PC-9 (cell line): ENCODE results near the gene ENGASE. TPM values are rescaled to one million over a fixed set of nuclear protein-coding genes. Genes with fewer than 3 reads are reported as not detected.

Experiments used
- BruUV-seq: library from RNA; stranded (reverse); fragments of 400-500 nt; replicated peaks from 2 replicates; lab custom pipeline; 2021; lab: Mats Ljungman, UMichigan
- CTCF ChIA-PET: fragments of 300-600 bp; sonication (Branson Sonifier 250); formaldehyde crosslinking; loops from one replicate; lab custom pipeline; 2022; ENCODE audit warnings: antibody characterized with exemption; lab: Charles Lee
- POLR2A ChIA-PET: fragments of 300-600 bp; sonication (Branson Sonifier 250); formaldehyde crosslinking; loops from one replicate; lab custom pipeline; 2022; ENCODE audit warnings: antibody characterized with exemption; ENCODE audit not compliant: unreplicated experiment; lab: Charles Lee
- DNase-seq, 2 experiments: peaks; one replicate each; pipeline versions ENCODE4 v3.0.0 to v3.0.0-alpha.2; 2015 to 2022; ENCODE audit warnings: mixed read lengths in 1 of 2
- H2AFZ ChIP-seq: fragments of 200-600 bp; sonication (generic); 2 replicates; pipeline ENCODE4 v1.8.1; 2017; ENCODE audit warnings: antibody characterized with exemption
- H3F3A ChIP-seq: fragments of 200-600 bp; sonication (generic); 2 replicates; pipeline ENCODE4 v1.8.1; 2017; ENCODE audit warnings: antibody characterized with exemption, mild to moderate bottlenecking, low read depth; ENCODE audit not compliant: insufficient read depth
- H3K27ac ChIP-seq: fragments of 200-600 bp; sonication (generic); 2 replicates; pipeline ENCODE4 v1.6.1; 2016; ENCODE audit warnings: mixed run types
- H3K27me3 ChIP-seq: fragments of 200-600 bp; sonication (generic); 2 replicates; pipeline ENCODE4 v1.6.1; 2016; ENCODE audit warnings: low read depth, mixed run types; ENCODE audit not compliant: insufficient read depth
- H3K36me3 ChIP-seq: fragments of 200-600 bp; sonication (generic); 2 replicates; pipeline ENCODE4 v1.6.1; 2016; ENCODE audit warnings: low read depth, mixed run types
- H3K4me1 ChIP-seq: fragments of 200-600 bp; sonication (generic); replicated peaks from 2 replicates; pipeline ENCODE4 v1.6.1; 2016; ENCODE audit warnings: mixed run types; ENCODE audit not compliant: insufficient read depth
- H3K4me2 ChIP-seq: fragments of 200-600 bp; sonication (generic); 2 replicates; pipeline ENCODE4 v1.6.1; 2017; ENCODE audit warnings: mixed run types
- H3K4me3 ChIP-seq: fragments of 200-600 bp; sonication (generic); 2 replicates; pipeline ENCODE4 v1.6.1; 2016; ENCODE audit warnings: mixed run types
- H3K79me2 ChIP-seq: fragments of 200-600 bp; sonication (generic); 2 replicates; pipeline ENCODE4 v1.6.1; 2017; ENCODE audit warnings: low read depth, mixed run types
- H3K9me2 ChIP-seq: fragments of 200-600 bp; sonication (generic); 2 replicates; pipeline ENCODE4 v1.8.1; 2017; ENCODE audit warnings: mild to moderate bottlenecking; ENCODE audit not compliant: insufficient read depth
- H3K9me3 ChIP-seq: fragments of 200-600 bp; sonication (generic); 2 replicates; pipeline ENCODE4 v1.8.1; 2016; ENCODE audit warnings: low read depth; ENCODE audit not compliant: insufficient read depth
- H4K20me1 ChIP-seq: fragments of 200-600 bp; sonication (generic); 2 replicates; pipeline ENCODE4 v1.8.1; 2017; ENCODE audit not compliant: insufficient read depth
- EZH2 ChIP-seq: fragments of 200-600 bp; sonication (generic); IDR thresholded peaks from 2 replicates; pipeline ENCODE4 v1.8.0; 2017; ENCODE audit warnings: antibody characterized with exemption, low read depth
- intact Hi-C: fragments of 100-400 bp; cut with micrococcal nuclease; formaldehyde crosslinking; loops from one replicate; pipeline ENCODE4 v1.10.0; 2022; ENCODE audit not compliant: unreplicated experiment
- total RNA-seq: library from RNA; stranded (reverse); gene quantifications from 2 replicates; pipeline ENCODE4 v1.2.3, GENCODE V29; 2021
- TF ChIP-seq, protein P1 (sequence below): fragments of 200-600 bp; sonication (generic); conservative IDR thresholded peaks from 2 replicates; pipeline ENCODE4 v1.6.1; 2017; ENCODE audit warnings: mixed run types, antibody characterized with exemption, mild to moderate bottlenecking, moderate library complexity

Gene ENGASE
- total RNA-seq, 1 experiment from 2014 or later: 15.7 TPM

DNA sequence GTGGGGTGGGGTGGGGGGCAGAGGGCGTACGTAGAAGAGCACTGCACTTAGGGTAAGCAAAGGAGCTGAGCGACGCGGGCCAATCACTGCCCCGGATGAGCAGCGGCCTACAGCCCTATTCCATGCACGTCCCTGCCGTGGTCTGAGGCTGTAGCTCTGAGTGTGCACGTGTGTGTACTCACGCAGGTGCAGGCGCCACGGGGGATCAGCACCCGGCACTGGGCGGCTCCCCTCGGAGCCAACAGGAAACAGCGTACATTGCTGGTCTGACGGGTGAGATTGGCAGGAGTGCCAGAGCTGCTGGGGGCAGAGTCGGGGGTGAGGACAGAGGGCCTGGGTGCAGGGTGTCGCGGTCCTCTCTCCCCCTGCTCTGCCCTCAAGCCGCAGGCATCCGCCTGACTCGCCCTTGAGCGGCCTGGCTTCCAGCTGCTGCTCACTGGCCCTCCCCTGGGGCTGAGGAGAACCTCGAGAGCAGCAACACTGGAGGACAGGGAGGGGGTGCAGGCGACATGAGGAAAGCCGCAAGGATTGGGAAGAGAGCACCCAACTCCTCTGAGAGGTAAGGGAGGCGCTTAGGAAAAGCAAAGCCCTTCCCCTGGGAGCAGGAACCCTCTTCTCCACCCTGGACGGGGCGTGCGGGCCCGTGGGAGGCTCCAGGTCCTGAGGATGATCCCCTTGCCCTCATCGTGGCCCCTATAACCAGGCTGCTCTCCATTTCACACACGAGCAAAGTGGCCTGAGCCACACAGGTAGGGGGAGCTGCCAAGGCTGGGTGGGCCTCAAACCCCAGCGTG lies 57.8 kb downstream of the ENGASE start:
- H3K27ac ChIP-seq: no peak overlapping the region
- intact Hi-C loops: no loop called here
- H3F3A ChIP-seq: no peaks in the 10 kb centered on the region
- peaks cover 97% of the 10 kb centered on the region for H3K27me3 ChIP-seq
- H2AFZ ChIP-seq: no peak overlapping the region
- ChIA-PET POLR2A (no interaction called here), CTCF (no interaction called here)
- H3K79me2 ChIP-seq: no peaks in the 10 kb centered on the region
- no TSS peak for BruUV-seq
- no peak for TF ChIP-seq EZH2
- TF ChIP-seq, protein P1, sequence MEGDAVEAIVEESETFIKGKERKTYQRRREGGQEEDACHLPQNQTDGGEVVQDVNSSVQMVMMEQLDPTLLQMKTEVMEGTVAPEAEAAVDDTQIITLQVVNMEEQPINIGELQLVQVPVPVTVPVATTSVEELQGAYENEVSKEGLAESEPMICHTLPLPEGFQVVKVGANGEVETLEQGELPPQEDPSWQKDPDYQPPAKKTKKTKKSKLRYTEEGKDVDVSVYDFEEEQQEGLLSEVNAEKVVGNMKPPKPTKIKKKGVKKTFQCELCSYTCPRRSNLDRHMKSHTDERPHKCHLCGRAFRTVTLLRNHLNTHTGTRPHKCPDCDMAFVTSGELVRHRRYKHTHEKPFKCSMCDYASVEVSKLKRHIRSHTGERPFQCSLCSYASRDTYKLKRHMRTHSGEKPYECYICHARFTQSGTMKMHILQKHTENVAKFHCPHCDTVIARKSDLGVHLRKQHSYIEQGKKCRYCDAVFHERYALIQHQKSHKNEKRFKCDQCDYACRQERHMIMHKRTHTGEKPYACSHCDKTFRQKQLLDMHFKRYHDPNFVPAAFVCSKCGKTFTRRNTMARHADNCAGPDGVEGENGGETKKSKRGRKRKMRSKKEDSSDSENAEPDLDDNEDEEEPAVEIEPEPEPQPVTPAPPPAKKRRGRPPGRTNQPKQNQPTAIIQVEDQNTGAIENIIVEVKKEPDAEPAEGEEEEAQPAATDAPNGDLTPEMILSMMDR: no peak
- H3K9me2 ChIP-seq: no peaks in the 10 kb centered on the region
- H3K4me3 ChIP-seq: no peak overlapping the region
- H4K20me1 ChIP-seq: no peaks in the 10 kb centered on the region
- DNase-seq: no peak
- no peaks in the 10 kb centered on the region for H3K4me1 ChIP-seq
- no peaks in the 10 kb centered on the region for H3K36me3 ChIP-seq
- no peak overlapping the region for H3K4me2 ChIP-seq
- H3K9me3 ChIP-seq: no peaks in the 10 kb centered on the region

DNA sequence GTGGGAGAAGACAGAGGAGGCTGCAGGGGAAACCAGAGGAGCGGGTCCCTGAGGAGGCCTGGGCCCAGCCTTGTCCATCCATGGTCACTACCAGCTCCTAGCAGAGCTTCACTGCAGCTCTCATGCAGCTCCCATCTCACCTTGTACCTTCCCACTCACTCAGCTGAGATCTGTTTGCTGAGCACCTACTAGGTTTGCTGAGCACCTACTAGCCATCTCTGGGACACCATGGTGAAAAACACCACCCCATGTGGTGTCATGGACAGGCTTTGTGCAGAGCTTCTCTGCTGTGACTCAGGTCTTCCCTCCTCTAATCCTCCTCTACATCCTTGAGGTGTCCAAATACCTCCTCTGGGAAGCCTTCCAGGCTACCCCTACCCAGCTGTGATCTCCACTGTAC lies 58.6 kb downstream of the ENGASE start:
- no peak overlapping the region for H3K27ac ChIP-seq
- POLR2A ChIA-PET: no interaction called here
- H3K36me3 ChIP-seq: no peaks in the 10 kb centered on the region
- H3K9me3 ChIP-seq: no peaks in the 10 kb centered on the region
- intact Hi-C loops: no loop called here
- H2AFZ ChIP-seq: no peak overlapping the region
- H3K79me2 ChIP-seq: no peaks in the 10 kb centered on the region
- H3K9me2 ChIP-seq: no peaks in the 10 kb centered on the region
- no peak overlapping the region for H3K4me3 ChIP-seq
- H3K27me3 ChIP-seq: peaks cover 96% of the 10 kb centered on the region
- H3K4me1 ChIP-seq: no peaks in the 10 kb centered on the region
- no TSS peak for BruUV-seq
- H4K20me1 ChIP-seq: no peaks in the 10 kb centered on the region
- CTCF ChIA-PET: no interaction called here
- no peak overlapping the region for H3K4me2 ChIP-seq
- no peaks in the 10 kb centered on the region for H3F3A ChIP-seq
- no peak for TF ChIP-seq EZH2
- TF ChIP-seq, protein P1: no peak
- no peak for DNase-seq

DNA sequence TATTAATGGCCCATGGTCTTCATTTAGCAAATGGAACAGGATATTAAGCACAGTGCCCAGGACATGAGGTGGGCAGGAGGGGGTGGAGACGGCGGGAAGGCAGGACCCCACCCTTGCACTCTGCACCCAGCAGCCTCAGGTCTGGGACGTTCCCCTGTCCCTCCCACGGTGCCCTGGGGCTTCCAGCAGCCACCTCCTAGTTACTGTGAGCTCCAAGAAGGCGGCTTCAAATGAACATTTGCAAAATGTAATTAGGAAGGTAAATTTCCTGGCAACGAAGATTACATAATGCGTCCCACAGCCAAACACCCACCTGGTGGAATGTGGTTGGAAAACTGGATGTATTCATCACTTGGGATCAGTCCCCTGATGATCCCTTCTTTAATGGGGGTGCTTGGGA lies 59.4 kb downstream of the ENGASE start:
- ChIA-PET CTCF (no interaction called here), POLR2A (no interaction called here)
- no peaks in the 10 kb centered on the region for H3K9me3 ChIP-seq
- no TSS peak for BruUV-seq
- H3F3A ChIP-seq: no peaks in the 10 kb centered on the region
- H2AFZ ChIP-seq: no peak overlapping the region
- no peak overlapping the region for H3K4me2 ChIP-seq
- intact Hi-C loops: no loop called here
- H4K20me1 ChIP-seq: no peaks in the 10 kb centered on the region
- H3K36me3 ChIP-seq: no peaks in the 10 kb centered on the region
- H3K9me2 ChIP-seq: no peaks in the 10 kb centered on the region
- no peaks in the 10 kb centered on the region for H3K79me2 ChIP-seq
- no peaks in the 10 kb centered on the region for H3K4me1 ChIP-seq
- no peak overlapping the region for H3K27ac ChIP-seq
- TF ChIP-seq, protein P1: no peak
- TF ChIP-seq EZH2: no peak
- no peak overlapping the region for H3K4me3 ChIP-seq
- DNase-seq: no peak
- peaks cover 89% of the 10 kb centered on the region for H3K27me3 ChIP-seq
